ENCODE data around the gene RAVER1. TPM values are rescaled to one million over a fixed set of nuclear protein-coding genes. Genes with fewer than 3 reads are reported as not detected.

The RAVER1 gene
- total and polyA plus RNA-seq, 10 of the 15 experiments (the other 5 are each of a cell fraction or from before 2014, with no cell fraction given), result 0.03 to 87.0 (median 12.1) TPM

DNA sequence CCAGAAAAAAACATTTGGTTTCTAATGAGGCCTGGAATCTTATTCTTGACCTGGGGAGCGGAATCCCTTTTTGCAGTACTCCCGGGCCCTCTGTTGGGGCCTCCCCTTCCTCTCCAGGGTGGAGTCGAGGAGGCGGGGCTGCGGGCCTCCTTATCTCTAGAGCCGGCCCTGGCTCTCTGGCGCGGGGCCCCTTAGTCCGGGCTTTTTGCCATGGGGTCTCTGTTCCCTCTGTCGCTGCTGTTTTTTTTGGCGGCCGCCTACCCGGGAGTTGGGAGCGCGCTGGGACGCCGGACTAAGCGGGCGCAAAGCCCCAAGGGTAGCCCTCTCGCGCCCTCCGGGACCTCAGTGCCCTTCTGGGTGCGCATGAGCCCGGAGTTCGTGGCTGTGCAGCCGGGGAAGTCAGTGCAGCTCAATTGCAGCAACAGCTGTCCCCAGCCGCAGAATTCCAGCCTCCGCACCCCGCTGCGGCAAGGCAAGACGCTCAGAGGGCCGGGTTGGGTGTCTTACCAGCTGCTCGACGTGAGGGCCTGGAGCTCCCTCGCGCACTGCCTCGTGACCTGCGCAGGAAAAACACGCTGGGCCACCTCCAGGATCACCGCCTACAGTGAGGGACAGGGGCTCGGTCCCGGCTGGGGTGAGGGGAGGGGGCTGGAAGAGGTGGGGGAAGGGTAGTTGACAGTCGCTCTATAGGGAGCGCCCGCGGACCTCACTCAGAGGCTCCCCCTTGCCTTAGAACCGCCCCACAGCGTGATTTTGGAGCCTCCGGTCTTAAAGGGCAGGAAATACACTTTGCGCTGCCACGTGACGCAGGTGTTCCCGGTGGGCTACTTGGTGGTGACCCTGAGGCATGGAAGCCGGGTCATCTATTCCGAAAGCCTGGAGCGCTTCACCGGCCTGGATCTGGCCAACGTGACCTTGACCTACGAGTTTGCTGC is 46.3 kb downstream of the RAVER1 start, which contains the start of gene ICAM4 (continued):
- TF ChIP-seq, protein P1, sequence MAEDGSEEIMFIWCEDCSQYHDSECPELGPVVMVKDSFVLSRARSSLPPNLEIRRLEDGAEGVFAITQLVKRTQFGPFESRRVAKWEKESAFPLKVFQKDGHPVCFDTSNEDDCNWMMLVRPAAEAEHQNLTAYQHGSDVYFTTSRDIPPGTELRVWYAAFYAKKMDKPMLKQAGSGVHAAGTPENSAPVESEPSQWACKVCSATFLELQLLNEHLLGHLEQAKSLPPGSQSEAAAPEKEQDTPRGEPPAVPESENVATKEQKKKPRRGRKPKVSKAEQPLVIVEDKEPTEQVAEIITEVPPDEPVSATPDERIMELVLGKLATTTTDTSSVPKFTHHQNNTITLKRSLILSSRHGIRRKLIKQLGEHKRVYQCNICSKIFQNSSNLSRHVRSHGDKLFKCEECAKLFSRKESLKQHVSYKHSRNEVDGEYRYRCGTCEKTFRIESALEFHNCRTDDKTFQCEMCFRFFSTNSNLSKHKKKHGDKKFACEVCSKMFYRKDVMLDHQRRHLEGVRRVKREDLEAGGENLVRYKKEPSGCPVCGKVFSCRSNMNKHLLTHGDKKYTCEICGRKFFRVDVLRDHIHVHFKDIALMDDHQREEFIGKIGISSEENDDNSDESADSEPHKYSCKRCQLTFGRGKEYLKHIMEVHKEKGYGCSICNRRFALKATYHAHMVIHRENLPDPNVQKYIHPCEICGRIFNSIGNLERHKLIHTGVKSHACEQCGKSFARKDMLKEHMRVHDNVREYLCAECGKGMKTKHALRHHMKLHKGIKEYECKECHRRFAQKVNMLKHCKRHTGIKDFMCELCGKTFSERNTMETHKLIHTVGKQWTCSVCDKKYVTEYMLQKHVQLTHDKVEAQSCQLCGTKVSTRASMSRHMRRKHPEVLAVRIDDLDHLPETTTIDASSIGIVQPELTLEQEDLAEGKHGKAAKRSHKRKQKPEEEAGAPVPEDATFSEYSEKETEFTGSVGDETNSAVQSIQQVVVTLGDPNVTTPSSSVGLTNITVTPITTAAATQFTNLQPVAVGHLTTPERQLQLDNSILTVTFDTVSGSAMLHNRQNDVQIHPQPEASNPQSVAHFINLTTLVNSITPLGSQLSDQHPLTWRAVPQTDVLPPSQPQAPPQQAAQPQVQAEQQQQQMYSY (CRISPR knock-in tag; IDR thresholded peaks at IDR 0.05), result no peak
- TF ChIP-seq FOS (IDR thresholded peaks at IDR 0.05; ENCODE audit: borderline replicate concordance, extremely low read depth, insufficient read length) (no peak), POLR2AphosphoS5 (IDR thresholded peaks at IDR 0.05; ENCODE audit: low read length) (peak; percentile 4; the same call in 1 of the 2 replicates), RB1 (IDR thresholded peaks at IDR 0.05; ENCODE audit: borderline replicate concordance) (no peak), STAT1 (conservative IDR thresholded peaks at IDR 0.05) (no peak), MXI1 (IDR thresholded peaks at IDR 0.05; ENCODE audit: low read depth, low read length) (no peak), BMI1 (IDR thresholded peaks at IDR 0.05; ENCODE audit: borderline replicate concordance) (no peak), EZH2 (IDR thresholded peaks at IDR 0.05; ENCODE audit: borderline replicate concordance, control insufficient read depth, low read depth, low read length) (no peak), BHLHE40 (IDR thresholded peaks at IDR 0.05; ENCODE audit: borderline replicate concordance in 1 of 2, low read depth in 2 of 2, low read length in 1 of 2) (0 out of 4 replicates have a peak, but pooled peaks of 1 of the 2 experiments have one; percentile 22), LARP7 (IDR thresholded peaks at IDR 0.05) (0 out of 2 replicates have a peak, but pooled peaks have one; percentile 18), BRCA1 (IDR thresholded peaks at IDR 0.05; ENCODE audit: low read depth, low read length) (no peak), ZNF24 (IDR thresholded peaks at IDR 0.05) (no peak)
- TF ChIP-seq, protein P2, sequence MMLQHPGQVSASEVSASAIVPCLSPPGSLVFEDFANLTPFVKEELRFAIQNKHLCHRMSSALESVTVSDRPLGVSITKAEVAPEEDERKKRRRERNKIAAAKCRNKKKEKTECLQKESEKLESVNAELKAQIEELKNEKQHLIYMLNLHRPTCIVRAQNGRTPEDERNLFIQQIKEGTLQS (IDR thresholded peaks at IDR 0.05; ENCODE audit: borderline replicate concordance, extremely low read depth, low read depth, low read length), result 0 out of 2 replicates have a peak, but pooled peaks have one; percentile 21
- TF ChIP-seq, protein P3, sequence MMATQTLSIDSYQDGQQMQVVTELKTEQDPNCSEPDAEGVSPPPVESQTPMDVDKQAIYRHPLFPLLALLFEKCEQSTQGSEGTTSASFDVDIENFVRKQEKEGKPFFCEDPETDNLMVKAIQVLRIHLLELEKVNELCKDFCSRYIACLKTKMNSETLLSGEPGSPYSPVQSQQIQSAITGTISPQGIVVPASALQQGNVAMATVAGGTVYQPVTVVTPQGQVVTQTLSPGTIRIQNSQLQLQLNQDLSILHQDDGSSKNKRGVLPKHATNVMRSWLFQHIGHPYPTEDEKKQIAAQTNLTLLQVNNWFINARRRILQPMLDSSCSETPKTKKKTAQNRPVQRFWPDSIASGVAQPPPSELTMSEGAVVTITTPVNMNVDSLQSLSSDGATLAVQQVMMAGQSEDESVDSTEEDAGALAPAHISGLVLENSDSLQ (IDR thresholded peaks at IDR 0.05), result no peak
- TF ChIP-seq, protein P4, sequence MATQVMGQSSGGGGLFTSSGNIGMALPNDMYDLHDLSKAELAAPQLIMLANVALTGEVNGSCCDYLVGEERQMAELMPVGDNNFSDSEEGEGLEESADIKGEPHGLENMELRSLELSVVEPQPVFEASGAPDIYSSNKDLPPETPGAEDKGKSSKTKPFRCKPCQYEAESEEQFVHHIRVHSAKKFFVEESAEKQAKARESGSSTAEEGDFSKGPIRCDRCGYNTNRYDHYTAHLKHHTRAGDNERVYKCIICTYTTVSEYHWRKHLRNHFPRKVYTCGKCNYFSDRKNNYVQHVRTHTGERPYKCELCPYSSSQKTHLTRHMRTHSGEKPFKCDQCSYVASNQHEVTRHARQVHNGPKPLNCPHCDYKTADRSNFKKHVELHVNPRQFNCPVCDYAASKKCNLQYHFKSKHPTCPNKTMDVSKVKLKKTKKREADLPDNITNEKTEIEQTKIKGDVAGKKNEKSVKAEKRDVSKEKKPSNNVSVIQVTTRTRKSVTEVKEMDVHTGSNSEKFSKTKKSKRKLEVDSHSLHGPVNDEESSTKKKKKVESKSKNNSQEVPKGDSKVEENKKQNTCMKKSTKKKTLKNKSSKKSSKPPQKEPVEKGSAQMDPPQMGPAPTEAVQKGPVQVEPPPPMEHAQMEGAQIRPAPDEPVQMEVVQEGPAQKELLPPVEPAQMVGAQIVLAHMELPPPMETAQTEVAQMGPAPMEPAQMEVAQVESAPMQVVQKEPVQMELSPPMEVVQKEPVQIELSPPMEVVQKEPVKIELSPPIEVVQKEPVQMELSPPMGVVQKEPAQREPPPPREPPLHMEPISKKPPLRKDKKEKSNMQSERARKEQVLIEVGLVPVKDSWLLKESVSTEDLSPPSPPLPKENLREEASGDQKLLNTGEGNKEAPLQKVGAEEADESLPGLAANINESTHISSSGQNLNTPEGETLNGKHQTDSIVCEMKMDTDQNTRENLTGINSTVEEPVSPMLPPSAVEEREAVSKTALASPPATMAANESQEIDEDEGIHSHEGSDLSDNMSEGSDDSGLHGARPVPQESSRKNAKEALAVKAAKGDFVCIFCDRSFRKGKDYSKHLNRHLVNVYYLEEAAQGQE (IDR thresholded peaks at IDR 0.05; ENCODE audit: low read depth, low read length), result no peak

Measured in GM12878 (cell line).